Cortex of kidney (tissue), 1 donor: ENCODE results near the gene PCGF3.
"Not testable (repeated sequence)": the region's sequence is repeated elsewhere in the genome, so short reads cannot be mapped to it uniquely, and the experiment has no call there.

ENCODE experiments used
- DNase-seq: peaks from one replicate; lab custom pipeline; 2025; lab: John Stamatoyannopoulos, UW

Gene PCGF3

DNA sequence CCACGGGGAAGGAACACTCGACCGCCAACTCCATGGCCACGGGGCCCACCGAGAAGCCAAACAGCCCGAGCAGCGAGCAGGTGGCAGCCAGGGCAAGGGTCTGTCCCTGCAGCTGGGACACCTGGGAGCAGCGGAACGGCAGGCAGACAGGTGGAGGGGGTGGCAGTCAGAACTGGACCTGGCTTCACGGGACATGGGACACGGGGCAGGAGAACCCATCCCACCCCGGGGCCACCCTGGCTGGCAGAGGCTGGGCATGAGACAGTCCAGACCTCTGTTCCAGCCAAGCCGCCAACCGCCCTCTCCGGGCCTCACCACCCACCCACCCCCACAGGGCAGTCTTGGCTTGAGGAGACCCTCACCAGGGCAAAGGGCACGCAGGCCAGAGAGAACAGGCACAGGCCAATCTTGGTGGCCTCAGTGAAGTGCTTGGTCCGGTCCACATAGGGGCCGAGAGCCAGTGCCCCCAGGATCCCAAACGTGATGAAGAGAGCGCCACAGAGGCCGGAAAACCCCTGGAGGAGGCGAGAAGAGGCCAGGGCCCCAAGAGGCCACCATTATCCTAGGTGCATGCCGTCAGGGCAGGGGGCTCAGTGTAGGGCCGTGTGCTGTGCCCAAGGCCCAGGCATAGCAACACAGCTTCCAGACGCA, 22.3 kb upstream of the PCGF3 start:
- no peak for DNase-seq

DNA sequence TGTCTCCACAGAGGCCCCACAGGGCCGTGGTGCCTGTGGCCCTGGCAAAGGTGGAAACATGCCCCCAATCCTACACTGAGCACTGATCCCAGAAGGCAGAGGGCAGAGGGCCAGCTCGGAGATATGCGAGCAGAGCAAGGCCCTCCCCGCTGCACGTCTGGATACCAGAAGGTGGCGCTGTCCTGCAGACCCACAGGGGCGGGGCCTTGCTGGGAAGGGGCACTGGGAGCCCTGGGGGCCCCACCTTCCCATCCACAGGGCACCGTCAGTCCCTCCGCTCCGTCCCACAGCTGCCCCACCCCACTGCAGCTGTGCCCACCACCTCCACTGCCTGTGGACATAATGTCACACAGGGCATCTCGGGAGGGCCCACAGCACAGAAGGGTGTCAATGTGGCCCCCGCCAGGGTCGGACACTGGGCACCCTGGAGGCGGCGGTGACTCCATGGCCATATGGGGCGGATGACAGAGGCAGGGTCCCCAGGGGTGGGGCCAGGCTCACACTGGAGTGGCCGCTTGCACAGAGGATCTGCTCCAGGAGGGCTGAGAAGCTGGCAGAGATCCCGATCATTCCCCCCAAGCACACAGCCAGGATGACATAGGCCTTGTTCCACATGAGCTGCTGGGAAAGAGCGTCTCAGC, 21.5 kb upstream of the PCGF3 start:
- DNase-seq, result no peak

DNA sequence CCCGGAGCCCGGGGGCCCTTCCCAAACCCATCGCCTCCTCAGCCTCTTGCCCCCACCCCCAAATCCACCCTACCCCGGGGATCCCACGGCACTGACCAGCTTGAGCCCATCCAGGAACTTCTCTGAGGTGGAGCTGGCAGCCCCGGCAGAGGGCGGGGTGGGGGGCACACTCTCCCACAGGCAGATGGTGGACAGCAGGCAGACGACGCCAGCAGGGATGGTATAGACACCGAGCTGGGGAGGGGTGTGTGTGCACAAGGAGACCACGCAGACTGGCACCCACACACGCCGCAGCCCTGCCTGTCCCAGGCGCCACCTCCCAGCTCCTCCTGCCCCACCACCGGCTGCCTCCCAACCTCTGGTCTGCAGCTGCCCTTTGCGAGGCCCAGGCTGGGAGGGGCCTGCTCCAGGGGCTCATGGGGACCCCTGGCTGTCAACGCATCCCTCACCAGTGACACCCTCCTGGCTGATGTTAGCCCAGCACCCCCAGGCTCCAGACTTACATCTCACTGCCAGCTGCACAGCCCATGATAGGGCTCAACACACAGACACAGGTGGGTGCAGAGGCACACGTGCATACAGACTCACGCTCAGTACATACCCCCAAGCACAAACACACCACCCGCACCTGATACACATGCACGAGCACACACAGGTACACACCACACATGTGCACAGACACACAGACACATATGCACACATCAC, 20.9 kb upstream of the PCGF3 start:
- no peak for DNase-seq

DNA sequence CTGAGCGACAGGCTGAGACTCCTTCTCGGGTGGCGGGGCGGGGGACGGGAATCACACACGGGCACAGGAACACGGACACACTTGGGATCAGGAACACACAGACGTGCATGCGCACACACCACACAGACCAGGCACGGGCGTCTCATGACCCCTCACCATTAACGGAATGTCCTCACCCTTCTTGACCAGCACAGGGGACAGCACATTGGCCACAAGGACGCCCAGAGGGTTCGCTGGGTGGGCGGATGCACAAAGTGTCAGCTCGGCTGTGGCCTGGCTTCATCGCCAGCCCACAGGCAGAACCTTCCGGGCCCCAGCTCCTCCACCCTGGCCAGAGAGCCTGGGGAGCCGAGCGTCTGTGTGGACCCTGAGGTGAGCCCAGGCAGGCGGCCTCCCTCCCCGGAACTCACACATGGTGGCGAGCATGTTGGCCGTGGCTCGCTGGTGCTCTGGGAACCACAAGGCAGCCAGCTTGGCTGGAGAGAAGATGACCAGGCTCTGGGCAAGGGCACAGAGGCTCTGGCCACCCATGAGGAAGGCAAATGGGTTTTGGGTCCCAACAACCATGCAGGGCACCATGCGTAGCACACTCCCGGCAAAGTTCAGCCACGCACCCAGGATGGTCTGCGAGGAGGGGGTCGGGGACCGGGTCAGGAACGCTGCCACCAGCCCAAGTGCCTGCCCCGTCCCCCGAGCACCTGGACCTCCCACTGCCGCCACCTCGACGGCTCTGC, 19.8 kb upstream of the PCGF3 start:
- DNase-seq, result no peak

DNA sequence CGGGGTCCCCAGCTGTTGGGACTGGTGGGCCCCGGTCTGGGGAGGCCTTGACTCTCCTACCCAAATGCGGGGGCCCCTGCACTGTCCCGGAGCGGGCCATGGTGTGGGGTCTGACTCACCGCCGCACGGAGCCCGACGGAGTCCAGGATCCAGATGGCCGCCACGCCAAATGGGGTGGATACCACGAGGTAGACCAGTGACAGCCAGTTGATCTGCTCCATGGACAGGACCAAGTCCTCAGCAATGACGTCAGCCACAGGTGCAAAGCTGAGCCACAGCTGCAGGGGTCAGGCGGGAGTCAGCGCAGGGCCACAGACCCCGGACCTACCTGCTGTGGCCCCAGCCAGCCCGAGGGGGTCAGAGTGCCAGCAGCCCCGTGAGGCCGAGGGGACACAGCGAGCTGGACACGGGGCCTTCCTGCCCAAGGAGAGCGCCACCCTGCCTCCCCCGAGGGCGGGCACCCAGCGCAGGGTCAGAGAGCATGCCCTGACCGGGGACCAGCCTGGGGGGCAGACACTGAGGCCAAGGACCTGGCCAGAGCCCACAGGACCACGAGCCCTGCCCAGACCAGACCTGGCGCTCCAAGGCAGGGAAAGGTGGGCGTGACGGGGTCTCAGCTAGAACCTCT, 19.1 kb upstream of the PCGF3 start:
- DNase-seq, result no peak

DNA sequence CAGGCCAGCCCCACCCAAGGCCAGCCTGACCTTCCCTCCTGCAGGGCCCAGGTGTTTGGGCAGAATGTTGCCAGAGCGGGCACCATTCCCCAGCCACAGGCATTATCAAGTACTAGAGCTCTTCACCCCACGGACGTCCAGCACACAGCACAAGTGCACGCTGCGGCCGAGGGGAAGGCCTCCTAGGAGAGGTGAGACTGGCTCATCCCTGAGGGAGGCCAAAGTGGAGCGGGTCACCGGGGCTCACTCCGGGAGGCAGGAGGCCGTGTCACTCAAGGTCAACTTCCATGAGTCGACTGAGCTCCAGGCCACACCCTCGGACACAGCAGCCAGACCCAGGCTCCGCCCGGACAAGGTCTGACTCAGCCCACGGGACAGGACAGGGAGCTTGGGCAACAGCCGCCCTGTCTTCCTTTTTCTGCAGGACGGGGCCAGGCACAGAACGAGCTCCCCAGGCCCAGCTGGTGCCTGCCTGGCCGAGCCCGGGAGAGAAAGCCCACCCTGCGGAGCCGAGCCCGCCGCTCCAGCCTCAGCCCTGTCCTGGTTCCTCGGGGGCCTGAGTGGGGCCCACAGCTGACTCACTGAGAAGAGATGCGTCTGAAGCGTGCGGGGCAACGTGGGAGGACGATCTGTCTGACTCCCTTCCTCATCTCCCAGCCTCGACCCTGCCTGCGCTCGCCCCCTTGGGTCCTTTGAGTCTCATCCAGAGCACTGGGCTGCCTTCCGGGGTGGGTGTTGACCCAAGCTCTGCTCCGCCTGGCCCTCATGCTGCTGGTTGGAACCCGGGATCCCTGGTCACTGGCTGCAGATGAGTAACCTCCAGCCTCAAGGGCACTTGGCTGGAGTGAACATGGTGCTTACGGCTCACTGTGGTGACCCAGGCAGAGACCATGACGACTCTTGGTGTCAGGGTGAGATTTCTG, 18.3 kb upstream of the PCGF3 start:
- no peak for DNase-seq

DNA sequence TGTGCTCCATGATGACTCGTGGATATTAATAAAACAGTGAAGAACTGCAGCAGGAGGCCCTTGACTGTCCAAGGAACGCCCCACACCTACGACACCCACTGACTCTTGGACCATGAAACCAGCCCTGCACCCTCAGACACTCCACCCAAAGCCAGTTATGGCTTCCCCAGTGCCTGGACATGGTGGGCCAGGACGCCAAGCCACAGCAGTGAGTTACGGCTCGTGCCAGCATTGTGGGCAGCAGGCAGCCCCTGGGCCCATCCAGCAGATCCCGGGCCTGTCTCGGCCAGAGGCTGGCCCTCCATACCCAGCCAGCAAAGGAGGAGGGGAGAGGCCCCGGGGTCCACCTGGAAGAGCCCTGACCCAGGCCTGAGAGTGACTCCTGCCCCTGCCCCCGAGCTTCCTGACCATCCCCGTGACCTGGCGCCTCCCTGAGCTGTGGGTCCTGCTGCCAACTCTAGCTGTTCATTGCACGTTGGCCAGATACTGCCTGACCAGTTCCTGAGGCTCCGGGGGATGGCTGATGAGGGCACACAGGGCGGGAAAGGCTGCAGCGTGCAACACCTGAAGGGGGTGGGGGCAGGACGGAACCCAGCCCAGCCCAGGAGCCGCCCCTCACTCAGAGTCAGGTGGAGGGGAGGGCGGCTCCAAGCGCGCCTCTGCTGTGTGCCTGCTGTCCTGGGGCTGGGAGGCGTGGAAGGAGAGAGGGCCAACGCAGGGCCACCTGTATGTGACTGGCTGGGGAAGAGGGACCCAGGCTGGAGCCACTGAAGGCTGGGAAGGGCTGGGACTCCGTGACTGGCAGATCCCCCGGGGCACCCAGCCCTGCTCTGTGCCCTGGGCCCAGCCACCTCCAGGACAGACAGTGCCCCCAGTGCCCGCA, 17.4 kb upstream of the PCGF3 start:
- DNase-seq, result no peak

DNA sequence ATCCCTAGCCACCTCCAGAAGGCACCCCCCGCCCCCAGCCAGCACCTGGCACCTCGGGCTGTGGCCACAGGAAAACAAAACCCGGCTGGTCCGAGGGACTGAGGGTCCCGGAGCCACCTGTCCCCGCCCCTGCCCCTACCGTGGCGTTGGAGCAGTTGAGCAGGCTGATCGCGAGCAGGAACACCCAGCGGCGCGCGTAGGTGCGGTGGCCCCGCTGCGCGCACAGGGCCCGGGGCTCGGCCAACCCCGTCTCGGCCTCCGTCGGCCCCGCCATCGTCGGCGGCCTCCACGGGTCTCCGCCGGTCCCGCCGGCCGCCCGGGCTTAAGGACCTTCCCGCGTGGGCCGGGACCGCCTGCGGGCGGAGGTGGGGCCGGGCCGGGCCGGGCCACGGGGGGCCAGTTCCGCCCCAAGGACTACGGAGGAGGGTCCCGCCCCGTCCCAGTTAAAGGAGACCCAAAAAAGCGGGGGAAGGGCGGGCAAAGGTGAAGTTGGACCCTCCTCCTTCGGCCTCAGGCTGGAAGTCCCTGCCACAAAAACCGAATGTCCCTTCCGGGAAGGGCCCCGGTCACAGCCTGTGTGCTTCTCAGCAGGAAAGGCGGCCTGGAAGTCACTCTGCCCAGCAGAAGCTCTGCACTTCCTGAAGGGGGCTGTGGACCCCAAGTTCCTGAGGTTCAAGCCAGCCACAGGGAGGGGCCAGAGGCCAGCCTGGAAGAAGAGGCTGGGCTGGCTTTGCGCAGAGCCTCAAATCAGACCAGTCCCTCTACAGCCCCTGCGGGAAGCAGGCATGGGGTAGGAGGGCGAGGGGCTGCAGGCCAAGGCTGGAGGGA, 16.6 kb upstream of the PCGF3 start, which contains the start of gene SLC49A3:
SLC49A3 (minus strand) TSS at position 298 of the 828 bp plus-strand sequence; CDS start at position 274, 24 bp downstream.
- DNase-seq, result no peak

DNA sequence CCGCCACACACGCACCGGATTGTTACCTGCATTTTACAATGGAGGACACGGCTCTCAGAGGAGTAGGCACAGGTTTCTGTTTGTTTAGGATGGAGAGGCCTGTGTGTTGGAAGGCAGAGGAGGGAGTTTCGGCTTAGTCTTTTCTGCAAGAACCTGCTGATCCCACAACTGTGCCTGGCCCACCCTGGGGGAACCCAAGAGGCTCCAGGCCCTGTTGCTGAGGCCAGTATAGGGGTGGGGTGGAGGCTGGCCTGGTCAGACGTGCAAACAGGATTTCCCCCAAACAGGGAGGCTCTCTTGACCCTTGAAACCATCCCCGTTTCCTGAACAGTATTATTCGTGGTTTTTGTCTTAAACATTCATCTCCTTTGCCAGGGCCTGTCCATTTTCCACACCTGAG, 15.9 kb upstream of the PCGF3 start:
- no peak for DNase-seq

DNA sequence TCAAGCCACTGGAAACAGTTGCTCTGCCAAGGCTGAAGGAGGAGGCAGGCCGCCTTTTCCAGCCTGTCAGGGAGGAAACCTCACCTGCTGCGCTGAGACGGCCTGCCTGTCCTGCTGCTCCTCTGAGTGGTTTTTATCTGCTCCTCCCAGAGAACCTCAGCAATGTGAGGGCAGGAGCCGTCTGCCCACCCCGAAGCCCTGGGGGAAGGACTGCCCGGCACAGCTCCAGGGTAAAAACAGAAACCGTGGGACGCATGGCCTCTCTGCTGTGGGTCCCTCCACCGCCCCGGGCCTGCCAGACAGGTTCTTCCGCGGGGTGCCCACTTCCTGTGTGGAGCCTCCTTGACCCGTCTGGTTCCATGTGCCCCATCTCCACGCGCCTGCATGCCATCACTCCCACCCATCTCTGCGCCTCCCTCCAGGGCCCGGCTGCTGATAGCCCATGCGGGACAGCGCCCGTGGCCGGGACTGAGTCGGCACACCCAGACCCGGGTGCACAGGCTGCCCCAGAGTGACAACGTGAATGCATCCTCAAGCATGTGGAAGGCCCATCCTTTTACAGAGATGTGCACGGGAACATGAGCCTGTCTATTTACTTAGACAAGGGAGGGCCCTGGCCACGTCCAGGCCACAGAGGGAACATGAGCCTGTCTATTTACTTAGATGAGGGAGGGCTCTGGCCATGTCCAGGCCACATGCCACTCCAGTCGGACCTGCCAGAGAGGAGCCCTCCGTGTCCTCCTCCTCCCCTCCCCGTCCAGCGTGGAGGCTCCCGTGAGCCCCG, 12.7 kb upstream of the PCGF3 start:
- DNase-seq, result no peak

DNA sequence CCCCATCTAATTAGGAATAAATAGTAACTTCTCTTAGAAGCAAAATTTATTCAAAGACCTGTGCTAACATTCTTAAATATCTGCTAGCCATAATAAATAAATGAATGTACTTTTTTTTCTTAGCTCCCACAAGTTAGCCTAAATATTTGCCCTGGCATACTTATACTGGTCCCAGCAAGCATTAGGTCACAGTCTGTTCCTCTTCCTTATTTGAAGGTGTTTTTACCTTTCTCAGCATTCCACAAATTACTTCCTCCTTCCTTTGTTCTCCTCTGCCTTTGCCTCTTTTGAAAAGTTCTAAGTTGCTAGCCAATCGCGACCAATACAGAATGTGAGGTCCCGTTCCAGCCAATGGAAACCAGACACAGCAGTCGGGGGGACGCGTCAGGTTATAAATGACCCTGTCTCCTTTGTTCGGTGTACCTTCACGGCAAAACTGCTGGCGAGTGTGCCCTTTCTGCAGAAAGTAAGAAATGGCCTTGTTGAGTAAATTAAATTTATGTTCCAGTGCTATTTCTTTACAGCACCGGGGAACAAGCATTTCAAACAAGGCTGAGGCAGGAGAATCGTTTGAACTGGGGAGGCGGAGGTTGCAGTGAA, 11.2 kb upstream of the PCGF3 start:
- DNase-seq, result not testable (repeated sequence)

DNA sequence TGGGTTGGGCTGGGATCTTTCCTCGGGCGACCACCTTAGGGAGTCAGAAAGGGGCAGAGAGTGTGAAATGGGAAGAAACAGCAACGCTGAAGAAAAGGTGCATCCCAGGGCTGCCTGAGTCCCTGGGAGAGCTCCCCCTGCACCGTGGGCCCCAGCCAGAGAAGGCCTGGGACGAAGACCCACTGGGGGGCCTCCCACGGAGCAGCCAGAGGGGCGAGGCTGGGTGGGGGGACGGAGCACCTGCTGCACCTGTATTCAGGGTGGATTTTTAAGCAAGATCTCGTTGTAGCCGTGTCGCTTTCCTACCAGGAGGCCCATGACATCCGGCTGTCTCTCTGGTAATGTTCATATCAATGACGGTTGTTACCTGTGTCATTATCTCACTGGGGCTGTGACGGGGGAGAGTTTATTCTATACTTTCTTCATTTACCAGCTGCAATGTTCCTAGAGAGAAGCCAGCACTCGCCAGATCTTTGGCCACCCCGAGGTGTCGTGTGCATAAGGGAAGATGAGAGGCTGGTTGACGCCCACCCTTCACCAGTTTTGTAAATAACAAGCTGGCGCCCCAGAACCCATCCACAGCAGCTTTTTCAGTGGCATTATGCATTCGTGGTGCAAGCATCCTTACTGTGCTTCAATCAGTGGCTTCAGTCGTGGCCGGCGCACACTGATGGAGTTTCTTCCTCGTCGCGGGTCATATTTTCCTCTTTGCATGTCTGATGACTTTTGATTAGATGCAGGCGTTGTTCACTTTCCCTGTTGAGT, 5.6 kb upstream of the PCGF3 start:
- no peak for DNase-seq

DNA sequence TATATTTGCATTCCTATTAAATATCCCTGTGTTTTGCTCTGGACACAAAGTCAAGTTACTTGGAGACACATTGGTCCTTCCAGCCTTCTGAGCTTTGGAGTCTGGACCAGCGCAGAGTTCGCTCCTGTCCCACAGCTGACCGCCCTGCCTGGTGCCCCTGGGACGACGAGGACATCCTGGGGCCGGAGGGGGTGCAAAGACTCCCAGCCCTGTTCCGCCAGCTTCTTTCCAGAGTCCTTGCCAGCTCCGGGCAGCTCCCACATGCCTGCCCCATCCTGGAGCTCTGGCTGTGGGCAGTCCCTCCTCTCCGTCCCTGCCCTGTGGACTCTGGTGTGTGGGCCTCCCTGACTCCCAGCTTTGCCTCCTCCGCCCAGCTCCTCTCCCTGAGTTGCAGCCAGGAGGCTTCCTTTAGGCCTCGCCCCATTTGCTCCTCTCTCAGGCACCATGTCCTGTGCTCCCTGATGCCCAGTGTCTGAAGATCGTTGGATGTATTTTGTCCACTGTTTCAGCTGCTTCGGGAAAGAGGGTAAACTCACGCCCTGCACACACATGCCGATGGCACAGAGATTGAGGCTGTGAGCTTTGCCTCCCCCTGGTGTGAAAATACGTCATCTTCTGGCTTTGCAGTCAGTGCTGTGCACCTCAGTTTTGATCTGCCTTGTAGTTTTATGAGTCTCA, 4.9 kb upstream of the PCGF3 start:
- no peak for DNase-seq

DNA sequence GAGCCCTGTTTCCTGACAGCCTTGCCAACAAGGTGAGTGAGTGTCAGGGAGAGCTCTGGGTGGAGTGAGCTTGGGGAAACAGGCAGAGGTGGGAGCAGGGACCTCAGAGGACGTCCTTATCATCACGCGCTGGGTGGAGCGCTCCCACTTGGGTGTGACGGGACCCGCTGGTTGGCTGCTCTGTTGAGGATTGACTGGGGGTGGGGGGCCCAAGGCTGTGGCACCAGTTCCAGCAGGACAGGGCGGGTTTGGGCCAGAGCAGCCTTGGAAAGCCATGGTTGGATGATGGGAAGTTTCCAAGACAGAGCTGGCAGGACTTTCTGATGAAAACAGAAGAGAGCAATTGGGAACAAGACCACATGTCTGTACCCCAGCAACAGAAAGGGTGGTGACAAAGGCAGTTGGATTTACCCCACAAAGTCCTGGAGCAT, 3.0 kb upstream of the PCGF3 start:
- no peak for DNase-seq

DNA sequence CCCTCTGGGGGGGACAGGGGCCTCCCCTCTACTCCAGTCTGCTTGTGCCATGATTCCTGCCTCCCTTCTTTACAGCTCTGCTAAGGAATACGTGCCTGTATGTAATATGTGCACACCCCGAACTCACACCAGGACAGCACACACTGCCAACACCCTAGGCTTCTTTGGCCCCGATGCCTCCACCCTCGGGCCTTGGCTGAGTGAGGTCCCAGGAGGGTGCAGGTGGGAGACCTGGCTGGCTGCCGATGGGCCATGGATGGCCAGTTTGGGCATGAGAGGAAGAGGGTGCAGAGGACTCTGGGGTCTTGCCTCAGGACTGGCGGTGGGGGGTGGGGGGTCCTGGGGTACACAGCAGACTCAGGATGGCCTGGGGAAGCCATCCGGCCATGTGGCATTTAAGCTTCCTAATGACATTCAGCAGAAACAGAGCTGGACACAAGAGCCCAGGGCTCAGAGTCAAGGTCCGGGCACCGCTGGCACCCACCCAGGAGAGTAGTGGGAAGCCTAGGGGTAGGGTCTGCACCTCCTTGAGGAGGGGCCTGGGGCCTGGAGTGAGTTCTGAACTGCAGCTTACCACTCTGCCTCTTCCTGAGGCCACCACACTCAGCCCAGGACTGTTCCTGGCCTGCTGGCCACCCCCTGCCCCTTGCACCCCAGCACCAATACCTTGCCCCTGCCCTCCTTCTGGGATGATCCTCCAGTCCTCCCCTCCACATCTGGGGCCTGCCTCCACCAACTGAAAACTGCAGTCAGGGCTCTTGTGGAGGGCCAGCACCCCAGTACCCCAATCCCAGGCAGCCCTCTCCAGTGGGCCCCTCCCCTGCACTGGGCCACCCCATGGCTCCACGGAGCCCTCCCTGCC, 2.1 kb upstream of the PCGF3 start:
- DNase-seq, result no peak
